HEK293 (cell line): Measurements from ENCODE around the gene PGAP1.

ENCODE experiments used
- CTCF ChIA-PET: fragments of 350-600 bp; formaldehyde crosslinking; extraction: SDS; loops from one replicate; lab custom pipeline; 2021; ENCODE audit warnings: antibody characterized with exemption; lab: Yijun Ruan, JAX
- POLR2A ChIA-PET: fragments of 300-600 bp; formaldehyde crosslinking; extraction: SDS; loops from one replicate; lab custom pipeline; 2020; ENCODE audit warnings: antibody characterized with exemption, inconsistent platforms; lab: Yijun Ruan, JAX
- H3K27ac ChIP-seq: fragments of 200-500 bp; sonication (Bioruptor generic); 2 replicates; pipeline ENCODE4 v1.5.1; 2014; ENCODE audit warnings: low read depth, low read length, control low read depth, inconsistent platforms; ENCODE audit errors: extremely low read depth
- H3K36me3 ChIP-seq, 2 experiments: fragments of 200-500 bp in 1 of 2; sonication (Bioruptor generic) in 1 of 2; 1 replicate in 1 of 2; 2 replicates in 1 of 2; pipeline ENCODE4 v1.5.1; 2014 to 2017; ENCODE audit warnings: inconsistent platforms in 2 of 2, low read length in 2 of 2; ENCODE audit not compliant: control insufficient read depth in 2 of 2, insufficient read depth in 1 of 2
- H3K4me1 ChIP-seq: fragments of 200-500 bp; sonication (Bioruptor generic); 2 replicates; pipeline ENCODE4 v1.5.1; 2014; ENCODE audit warnings: mild to moderate bottlenecking, low read length, inconsistent platforms; ENCODE audit not compliant: control insufficient read depth, insufficient read depth
- H3K4me3 ChIP-seq: 2 replicates; pipeline ENCODE4 v1.5.1; 2011; ENCODE audit warnings: low read depth, mild to moderate bottlenecking, control low read depth, low read length, moderate library complexity
- H3K9me3 ChIP-seq: fragments of 200-500 bp; sonication (Bioruptor generic); 2 replicates; pipeline ENCODE4 v1.5.1; 2014; ENCODE audit warnings: low read depth, low read length, inconsistent platforms; ENCODE audit not compliant: control insufficient read depth, insufficient read depth
- EGR2 ChIP-seq: fragments of 450-650 bp; formaldehyde crosslinking; IDR thresholded peaks from 2 replicates; pipeline ENCODE4 v1.5.1; 2016; ENCODE audit warnings: low read depth, missing biosample characterization, missing genetic modification characterization
- GLI2 ChIP-seq: fragments of 450-650 bp; formaldehyde crosslinking; IDR thresholded peaks from 2 replicates; pipeline ENCODE4; 2017; ENCODE audit warnings: missing biosample characterization, missing genetic modification characterization, low read depth, borderline replicate concordance
- IKZF3 ChIP-seq: fragments of 450-650 bp; IDR thresholded peaks from 2 replicates; pipeline ENCODE4 v1.5.0; 2018; ENCODE audit warnings: missing biosample characterization, mild to moderate bottlenecking, missing genetic modification characterization, moderate library complexity
- SP7 ChIP-seq: fragments of 450-650 bp; formaldehyde crosslinking; IDR thresholded peaks from 2 replicates; pipeline ENCODE4 v1.5.1; 2016; ENCODE audit warnings: missing biosample characterization, missing genetic modification characterization
- TRIM28 ChIP-seq: IDR thresholded peaks from 2 replicates; pipeline ENCODE4 v1.6.1; 2011; ENCODE audit warnings: low read length, control low read depth, borderline replicate concordance
- WT1 ChIP-seq: fragments of 450-650 bp; formaldehyde crosslinking; IDR thresholded peaks from 2 replicates; pipeline ENCODE4 v1.5.1; 2016; ENCODE audit warnings: missing biosample characterization, missing genetic modification characterization
- ZBTB1 ChIP-seq: fragments of 450-650 bp; formaldehyde crosslinking; IDR thresholded peaks from 2 replicates; pipeline ENCODE4 v1.5.1; 2016; ENCODE audit warnings: missing biosample characterization, missing genetic modification characterization
- ZBTB17 ChIP-seq: fragments of 450-650 bp; formaldehyde crosslinking; IDR thresholded peaks from 2 replicates; pipeline ENCODE4 v1.5.1; 2016; ENCODE audit warnings: missing biosample characterization, missing genetic modification characterization
- ZBTB20 ChIP-seq: fragments of 450-650 bp; formaldehyde crosslinking; IDR thresholded peaks from 2 replicates; pipeline ENCODE4 v1.5.1; 2016; ENCODE audit warnings: missing biosample characterization, missing genetic modification characterization
- ZFHX2 ChIP-seq: fragments of 450-650 bp; formaldehyde crosslinking; conservative IDR thresholded peaks from 2 replicates; pipeline ENCODE4 v1.5.1; 2016; ENCODE audit warnings: missing biosample characterization, missing genetic modification characterization
- ZFP69B ChIP-seq: fragments of 450-650 bp; formaldehyde crosslinking; IDR thresholded peaks from 2 replicates; pipeline ENCODE4 v1.5.1; 2016; ENCODE audit warnings: missing biosample characterization, missing genetic modification characterization
- ZNF121 ChIP-seq: fragments of 450-650 bp; formaldehyde crosslinking; IDR thresholded peaks from 2 replicates; pipeline ENCODE4 v1.5.1; 2016; ENCODE audit warnings: missing biosample characterization, missing genetic modification characterization
- ZNF140 ChIP-seq: fragments of 450-650 bp; formaldehyde crosslinking; IDR thresholded peaks from 2 replicates; pipeline ENCODE4 v1.5.1; 2016; ENCODE audit warnings: missing biosample characterization, missing genetic modification characterization
- ZNF24 ChIP-seq: fragments of 450-650 bp; formaldehyde crosslinking; IDR thresholded peaks from 2 replicates; pipeline ENCODE4 v1.5.1; 2016; ENCODE audit warnings: missing biosample characterization, missing genetic modification characterization
- ZNF302 ChIP-seq: fragments of 450-650 bp; formaldehyde crosslinking; IDR thresholded peaks from 2 replicates; pipeline ENCODE4 v1.5.1; 2016; ENCODE audit warnings: missing biosample characterization, missing genetic modification characterization, low read depth
- ZNF341 ChIP-seq: fragments of 450-650 bp; formaldehyde crosslinking; IDR thresholded peaks from 2 replicates; pipeline ENCODE4; 2016; ENCODE audit warnings: low read depth, missing biosample characterization, missing genetic modification characterization
- ZNF354C ChIP-seq: fragments of 450-650 bp; formaldehyde crosslinking; IDR thresholded peaks from 2 replicates; pipeline ENCODE4 v1.5.1; 2016; ENCODE audit warnings: missing biosample characterization, missing genetic modification characterization, low read depth, borderline replicate concordance
- ZNF404 ChIP-seq: fragments of 450-650 bp; formaldehyde crosslinking; IDR thresholded peaks from 2 replicates; pipeline ENCODE4 v1.5.1; 2017; ENCODE audit warnings: missing biosample characterization, missing genetic modification characterization
- ZNF433 ChIP-seq: fragments of 450-650 bp; formaldehyde crosslinking; IDR thresholded peaks from 2 replicates; pipeline ENCODE4 v1.5.1; 2016; ENCODE audit warnings: missing biosample characterization, missing genetic modification characterization, low read depth
- ZNF521 ChIP-seq: fragments of 450-650 bp; formaldehyde crosslinking; IDR thresholded peaks from 2 replicates; pipeline ENCODE4 v1.5.1; 2017; ENCODE audit warnings: missing biosample characterization, mild to moderate bottlenecking, missing genetic modification characterization
- ZNF596 ChIP-seq: fragments of 450-650 bp; IDR thresholded peaks from 2 replicates; pipeline ENCODE4 v1.5.0; 2018; ENCODE audit warnings: missing biosample characterization, mild to moderate bottlenecking, missing genetic modification characterization, moderate library complexity
- ZNF624 ChIP-seq: fragments of 450-650 bp; formaldehyde crosslinking; IDR thresholded peaks from 2 replicates; pipeline ENCODE4 v1.5.1; 2017; ENCODE audit warnings: missing biosample characterization, missing genetic modification characterization
- ZNF707 ChIP-seq: fragments of 450-650 bp; formaldehyde crosslinking; IDR thresholded peaks from 2 replicates; pipeline ENCODE4 v1.5.1; 2016; ENCODE audit warnings: missing biosample characterization, missing genetic modification characterization
- ZNF768 ChIP-seq: fragments of 450-650 bp; formaldehyde crosslinking; IDR thresholded peaks from 2 replicates; pipeline ENCODE4 v1.5.1; 2018; ENCODE audit warnings: missing biosample characterization, mild to moderate bottlenecking, missing genetic modification characterization
- TF ChIP-seq, protein P1 (sequence below): fragments of 450-650 bp; formaldehyde crosslinking; IDR thresholded peaks from 2 replicates; pipeline ENCODE4 v1.5.1; 2016; ENCODE audit warnings: missing biosample characterization, missing genetic modification characterization
- TF ChIP-seq, protein P2 (sequence below): fragments of 450-650 bp; formaldehyde crosslinking; IDR thresholded peaks from 2 replicates; pipeline ENCODE4 v1.5.1; 2016; ENCODE audit warnings: missing biosample characterization, missing genetic modification characterization
- TF ChIP-seq, protein P3 (sequence below): fragments of 450-650 bp; formaldehyde crosslinking; conservative IDR thresholded peaks from 2 replicates; pipeline ENCODE4 v1.5.1; 2016; ENCODE audit warnings: low read depth, missing biosample characterization, missing genetic modification characterization

PGAP1 gene

DNA sequence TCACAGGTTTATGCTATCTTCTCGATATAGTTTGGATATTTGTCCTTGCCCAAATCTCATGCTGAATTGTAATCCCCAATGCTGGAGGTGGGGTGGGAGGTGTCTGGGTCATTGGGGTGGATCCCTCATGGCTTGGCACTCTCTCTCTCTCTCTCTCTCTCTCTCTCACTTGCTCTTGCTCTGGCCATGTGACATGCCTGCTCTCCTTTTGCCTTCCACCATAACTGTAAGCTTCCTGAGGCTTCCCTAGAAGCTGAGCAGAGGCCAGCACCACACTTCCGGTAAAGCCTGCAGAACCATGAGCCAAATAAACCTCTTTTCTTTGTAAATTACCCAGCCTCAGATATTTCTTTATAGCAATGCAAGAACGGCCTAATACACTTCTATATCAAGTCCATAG is 41.3 kb upstream of the PGAP1 start:
- Histone ChIP-seq H3K9me3 (no peaks in the 10 kb centered on the region), H3K4me1 (peaks cover 5% of the 10 kb centered on the region; the same call in 1 of the 2 replicates), H3K27ac (no peak overlapping the region), H3K4me3 (no peak overlapping the region), H3K36me3 (no peaks in the 10 kb centered on the region)
- ChIA-PET POLR2A (no interaction called here), CTCF (no interaction called here)
- no peak for TF ChIP-seq SP7 (tag by site-specific recombination)
- peak; percentile 55; the same call in 1 of the 2 replicates for TF ChIP-seq ZNF596 (tag by site-specific recombination)
- TF ChIP-seq ZBTB1 (tag by site-specific recombination) = no peak

DNA sequence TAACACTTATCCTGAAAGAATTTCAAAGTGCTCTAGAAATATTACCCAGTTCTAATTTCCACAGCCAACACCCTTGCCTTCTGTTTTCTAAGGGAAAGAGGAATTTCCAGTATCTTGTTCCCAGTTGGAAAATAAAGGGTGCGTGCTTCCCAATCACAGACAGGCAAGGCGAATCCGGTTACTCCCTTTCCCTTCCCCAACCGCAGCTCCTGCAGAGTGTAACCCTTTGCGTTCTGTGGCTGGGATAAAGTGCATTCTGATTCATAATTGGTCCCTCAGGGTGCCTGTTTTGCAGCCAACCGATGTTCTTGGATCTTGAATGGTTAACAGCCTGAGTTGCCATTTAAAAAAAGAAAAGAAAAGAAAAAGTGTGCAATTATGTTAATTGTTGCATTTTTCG is 40.6 kb upstream of the PGAP1 start:
- TF ChIP-seq WT1 (tag by site-specific recombination) = peak; percentile 48; the same call in 1 of the 2 replicates
- TF ChIP-seq ZBTB20 = no peak
- TF ChIP-seq IKZF3 (tag by site-specific recombination) = peak; percentile 59; the same call in 1 of the 2 replicates
- no peak for TF ChIP-seq ZNF302 (tag by site-specific recombination)
- peak; percentile 33; the same call in 1 of the 2 replicates for TF ChIP-seq TRIM28
- TF ChIP-seq GLI2 (tag by site-specific recombination) = no peak
- TF ChIP-seq ZNF768 (tag by site-specific recombination) = no peak
- Histone ChIP-seq H3K36me3 (no peaks in the 10 kb centered on the region), H3K4me3 (no peak overlapping the region), H3K4me1 (peaks cover 5% of the 10 kb centered on the region; the same call in 1 of the 2 replicates), H3K27ac (no peak overlapping the region), H3K9me3 (no peaks in the 10 kb centered on the region)
- ChIA-PET CTCF (no interaction called here), POLR2A (no interaction called here)

DNA sequence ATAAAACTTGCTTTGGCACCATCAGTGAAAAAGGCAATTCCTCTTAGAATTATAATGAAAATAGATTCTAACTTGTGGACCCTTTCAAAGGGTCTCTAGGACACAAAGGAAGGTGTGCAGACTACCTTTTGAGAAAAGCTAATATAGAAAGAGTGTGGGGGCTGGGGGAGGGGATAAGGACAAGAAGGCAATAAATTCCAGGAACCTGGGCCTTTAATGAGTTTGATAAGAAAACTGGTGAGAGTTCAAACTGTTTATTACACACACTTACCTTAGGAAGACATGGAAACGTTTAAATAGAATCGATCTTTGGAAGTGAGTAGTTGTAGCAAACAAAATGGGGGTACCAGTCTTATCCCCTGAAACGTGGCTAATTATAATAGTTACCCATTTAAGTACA is 39.6 kb upstream of the PGAP1 start:
- CTCF ChIA-PET = interaction anchor here (0.8 to 0.9 kb wide), 2 partner anchors 89 to 123 kb away, joined by 3 read pairs; no protein-coding TSS in a partner anchor
- TF ChIP-seq ZNF140 (tag by site-specific recombination) (no peak), ZNF707 (tag by site-specific recombination) (no peak), ZFP69B (tag by site-specific recombination) (no peak), ZBTB17 (no peak), EGR2 (tag by site-specific recombination) (no peak), ZNF354C (tag by site-specific recombination) (no peak), ZNF24 (no peak), ZNF521 (no peak), ZNF121 (no peak), ZNF624 (tag by site-specific recombination) (no peak)
- TF ChIP-seq, protein P1, sequence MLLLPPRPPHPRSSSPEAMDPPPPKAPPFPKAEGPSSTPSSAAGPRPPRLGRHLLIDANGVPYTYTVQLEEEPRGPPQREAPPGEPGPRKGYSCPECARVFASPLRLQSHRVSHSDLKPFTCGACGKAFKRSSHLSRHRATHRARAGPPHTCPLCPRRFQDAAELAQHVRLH (tag by site-specific recombination) = no peak
- Histone ChIP-seq H3K4me3 (no peak overlapping the region), H3K9me3 (no peaks in the 10 kb centered on the region), H3K27ac (no peak overlapping the region), H3K4me1 (peaks cover 5% of the 10 kb centered on the region; the same call in 1 of the 2 replicates), H3K36me3 (no peaks in the 10 kb centered on the region)
- POLR2A ChIA-PET = no interaction called here

DNA sequence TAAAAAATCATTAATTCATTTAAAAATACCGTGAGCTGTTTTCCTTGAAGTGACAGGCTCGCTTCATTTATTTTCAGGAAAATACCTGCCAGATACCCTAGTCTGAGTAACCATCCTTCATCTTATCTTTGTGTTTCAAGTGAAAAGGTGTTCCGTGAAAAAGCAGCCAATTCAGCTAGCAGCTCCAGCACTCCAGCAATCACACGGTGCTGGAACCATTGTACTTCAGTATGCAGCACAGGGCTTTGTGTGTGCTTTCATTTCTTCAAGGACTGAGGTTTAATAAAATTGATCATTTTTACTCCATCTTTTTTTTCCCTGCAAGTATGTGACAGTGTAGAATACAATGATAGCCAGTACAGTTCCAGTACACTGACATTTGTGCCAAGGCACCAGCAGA is 39.1 kb upstream of the PGAP1 start:
- CTCF ChIA-PET = interaction anchor here (0.8 to 0.9 kb wide), 2 partner anchors 89 to 124 kb away, joined by 3 read pairs; no protein-coding TSS in a partner anchor
- TF ChIP-seq, protein P2, sequence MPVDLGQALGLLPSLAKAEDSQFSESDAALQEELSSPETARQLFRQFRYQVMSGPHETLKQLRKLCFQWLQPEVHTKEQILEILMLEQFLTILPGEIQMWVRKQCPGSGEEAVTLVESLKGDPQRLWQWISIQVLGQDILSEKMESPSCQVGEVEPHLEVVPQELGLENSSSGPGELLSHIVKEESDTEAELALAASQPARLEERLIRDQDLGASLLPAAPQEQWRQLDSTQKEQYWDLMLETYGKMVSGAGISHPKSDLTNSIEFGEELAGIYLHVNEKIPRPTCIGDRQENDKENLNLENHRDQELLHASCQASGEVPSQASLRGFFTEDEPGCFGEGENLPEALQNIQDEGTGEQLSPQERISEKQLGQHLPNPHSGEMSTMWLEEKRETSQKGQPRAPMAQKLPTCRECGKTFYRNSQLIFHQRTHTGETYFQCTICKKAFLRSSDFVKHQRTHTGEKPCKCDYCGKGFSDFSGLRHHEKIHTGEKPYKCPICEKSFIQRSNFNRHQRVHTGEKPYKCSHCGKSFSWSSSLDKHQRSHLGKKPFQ (tag by site-specific recombination) = no peak
- TF ChIP-seq, protein P3, sequence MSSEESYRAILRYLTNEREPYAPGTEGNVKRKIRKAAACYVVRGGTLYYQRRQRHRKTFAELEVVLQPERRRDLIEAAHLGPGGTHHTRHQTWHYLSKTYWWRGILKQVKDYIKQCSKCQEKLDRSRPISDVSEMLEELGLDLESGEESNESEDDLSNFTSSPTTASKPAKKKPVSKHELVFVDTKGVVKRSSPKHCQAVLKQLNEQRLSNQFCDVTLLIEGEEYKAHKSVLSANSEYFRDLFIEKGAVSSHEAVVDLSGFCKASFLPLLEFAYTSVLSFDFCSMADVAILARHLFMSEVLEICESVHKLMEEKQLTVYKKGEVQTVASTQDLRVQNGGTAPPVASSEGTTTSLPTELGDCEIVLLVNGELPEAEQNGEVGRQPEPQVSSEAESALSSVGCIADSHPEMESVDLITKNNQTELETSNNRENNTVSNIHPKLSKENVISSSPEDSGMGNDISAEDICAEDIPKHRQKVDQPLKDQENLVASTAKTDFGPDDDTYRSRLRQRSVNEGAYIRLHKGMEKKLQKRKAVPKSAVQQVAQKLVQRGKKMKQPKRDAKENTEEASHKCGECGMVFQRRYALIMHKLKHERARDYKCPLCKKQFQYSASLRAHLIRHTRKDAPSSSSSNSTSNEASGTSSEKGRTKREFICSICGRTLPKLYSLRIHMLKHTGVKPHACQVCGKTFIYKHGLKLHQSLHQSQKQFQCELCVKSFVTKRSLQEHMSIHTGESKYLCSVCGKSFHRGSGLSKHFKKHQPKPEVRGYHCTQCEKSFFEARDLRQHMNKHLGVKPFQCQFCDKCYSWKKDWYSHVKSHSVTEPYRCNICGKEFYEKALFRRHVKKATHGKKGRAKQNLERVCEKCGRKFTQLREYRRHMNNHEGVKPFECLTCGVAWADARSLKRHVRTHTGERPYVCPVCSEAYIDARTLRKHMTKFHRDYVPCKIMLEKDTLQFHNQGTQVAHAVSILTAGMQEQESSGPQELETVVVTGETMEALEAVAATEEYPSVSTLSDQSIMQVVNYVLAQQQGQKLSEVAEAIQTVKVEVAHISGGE (tag by site-specific recombination) = no peak
- TF ChIP-seq ZNF404 (tag by site-specific recombination) (no peak), ZNF341 (tag by site-specific recombination) (no peak), ZFHX2 (no peak), ZNF433 (tag by site-specific recombination) (no peak)

More for the DNA sequence above, 39.1 kb upstream of the PGAP1 start:
- POLR2A ChIA-PET = no interaction called here
- Histone ChIP-seq H3K9me3 (no peaks in the 10 kb centered on the region), H3K36me3 (no peaks in the 10 kb centered on the region), H3K4me3 (no peak overlapping the region), H3K4me1 (peaks cover 5% of the 10 kb centered on the region; the same call in 1 of the 2 replicates), H3K27ac (no peak overlapping the region)
